ENCODE measurements around the gene UBE2M. TPM values are rescaled to one million over a fixed set of nuclear protein-coding genes. Genes with fewer than 3 reads are reported as not detected.

Gene UBE2M
- total RNA-seq, 2 donors from 2014 or later: 17.1 to 18.9 TPM

- Histone ChIP-seq H3K9me3 (no peaks in the 10 kb centered on the region), H3K4me3 (peak overlapping the region; percentile 65), H3K36me3 (peaks cover 21% of the 10 kb centered on the region), H3K4me1 (ENCODE audit: control insufficient read depth in 1 of 2, low read depth in 2 of 2) (peaks cover 13 to 31% of the 10 kb centered on the region in 2 donors), H3K27me3 (replicated peaks; ENCODE audit: insufficient read depth) (no peaks in the 10 kb centered on the region), H3K27ac (no peak overlapping the region)
- ATAC-seq (ENCODE audit: insufficient number of reproducible peaks, low FRiP score, low read depth): no peak
- DNase-seq (ENCODE audit: low spot score): no peak
- TF ChIP-seq, protein P1, sequence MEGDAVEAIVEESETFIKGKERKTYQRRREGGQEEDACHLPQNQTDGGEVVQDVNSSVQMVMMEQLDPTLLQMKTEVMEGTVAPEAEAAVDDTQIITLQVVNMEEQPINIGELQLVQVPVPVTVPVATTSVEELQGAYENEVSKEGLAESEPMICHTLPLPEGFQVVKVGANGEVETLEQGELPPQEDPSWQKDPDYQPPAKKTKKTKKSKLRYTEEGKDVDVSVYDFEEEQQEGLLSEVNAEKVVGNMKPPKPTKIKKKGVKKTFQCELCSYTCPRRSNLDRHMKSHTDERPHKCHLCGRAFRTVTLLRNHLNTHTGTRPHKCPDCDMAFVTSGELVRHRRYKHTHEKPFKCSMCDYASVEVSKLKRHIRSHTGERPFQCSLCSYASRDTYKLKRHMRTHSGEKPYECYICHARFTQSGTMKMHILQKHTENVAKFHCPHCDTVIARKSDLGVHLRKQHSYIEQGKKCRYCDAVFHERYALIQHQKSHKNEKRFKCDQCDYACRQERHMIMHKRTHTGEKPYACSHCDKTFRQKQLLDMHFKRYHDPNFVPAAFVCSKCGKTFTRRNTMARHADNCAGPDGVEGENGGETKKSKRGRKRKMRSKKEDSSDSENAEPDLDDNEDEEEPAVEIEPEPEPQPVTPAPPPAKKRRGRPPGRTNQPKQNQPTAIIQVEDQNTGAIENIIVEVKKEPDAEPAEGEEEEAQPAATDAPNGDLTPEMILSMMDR (IDR thresholded peaks at IDR 0.05): no peak
Observed at GRCh38 chr19:58514564-58515022, 43.8 kb downstream of the UBE2M start.

DNA sequence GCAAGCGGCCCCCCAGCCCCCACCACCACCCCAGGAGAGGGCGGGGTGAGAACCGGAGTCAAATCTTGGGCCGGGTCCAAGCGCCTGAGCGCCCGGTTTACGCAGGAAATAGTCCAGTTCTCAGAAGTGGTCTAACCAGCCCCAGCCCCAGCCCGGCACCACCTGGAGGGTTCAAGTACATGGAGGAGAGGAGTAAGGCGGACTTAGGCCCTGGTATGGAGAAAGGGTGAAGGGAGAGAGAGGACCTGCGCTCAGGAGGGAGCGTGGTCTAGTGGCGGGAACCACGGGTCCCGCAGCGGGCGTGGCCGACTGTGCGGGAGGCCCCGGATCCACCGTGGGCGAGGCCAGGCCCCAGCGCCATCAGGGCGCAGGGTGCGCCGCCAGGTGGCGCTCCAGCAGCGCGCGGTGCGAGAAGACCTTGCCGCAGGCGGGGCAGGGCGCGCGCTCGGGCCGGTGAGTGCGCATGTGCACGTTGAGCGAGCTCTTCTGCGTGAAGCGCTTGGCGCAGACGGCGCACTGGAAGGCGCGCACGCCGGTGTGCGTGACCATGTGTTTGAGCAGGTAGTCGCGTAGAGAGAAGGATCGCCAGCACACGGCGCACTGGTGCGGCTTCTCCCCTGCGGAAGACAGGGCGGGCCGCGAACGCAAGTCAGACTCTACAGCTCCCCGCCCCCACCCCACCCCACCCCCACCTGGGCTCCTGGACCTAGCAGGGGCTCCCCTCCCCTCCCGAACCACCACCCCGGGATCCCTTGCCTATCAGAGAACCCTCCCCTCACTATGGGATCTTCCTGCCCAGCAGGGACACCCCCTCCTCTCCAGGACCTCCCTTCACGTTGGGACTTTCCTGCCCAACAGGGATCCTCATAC, 44.5 kb downstream of the UBE2M start:
- peak; percentile 44 for ATAC-seq (ENCODE audit: insufficient number of reproducible peaks, low FRiP score, low read depth)
- TF ChIP-seq, protein P1 (IDR thresholded peaks at IDR 0.05): peak; percentile 75
- no peak for DNase-seq (ENCODE audit: low spot score)
- Histone ChIP-seq H3K4me3 (peak overlapping the region; percentile 65), H3K36me3 (peaks cover 21% of the 10 kb centered on the region), H3K27me3 (replicated peaks; ENCODE audit: insufficient read depth) (no peaks in the 10 kb centered on the region), H3K4me1 (ENCODE audit: control insufficient read depth in 1 of 2, low read depth in 2 of 2) (peaks cover 13 to 30% of the 10 kb centered on the region in 2 donors), H3K9me3 (no peaks in the 10 kb centered on the region), H3K27ac (peak overlapping the region; percentile 17 to 47)

- Histone ChIP-seq H3K4me1 (ENCODE audit: control insufficient read depth in 1 of 2, low read depth in 2 of 2) (peaks cover 8 to 23% of the 10 kb centered on the region in 2 donors), H3K27me3 (replicated peaks; ENCODE audit: insufficient read depth) (no peaks in the 10 kb centered on the region), H3K9me3 (no peaks in the 10 kb centered on the region), H3K27ac (peak overlapping the region; percentile 17 to 47), H3K36me3 (peaks cover 21% of the 10 kb centered on the region), H3K4me3 (peak overlapping the region; percentile 65)
- no peak for DNase-seq (ENCODE audit: low spot score)
- TF ChIP-seq, protein P1 (IDR thresholded peaks at IDR 0.05): no peak
- no peak for ATAC-seq (ENCODE audit: insufficient number of reproducible peaks, low FRiP score, low read depth)
Observed at GRCh38 chr19:58513213-58513693, 45.2 kb downstream of the UBE2M start.

- no peak for ATAC-seq (ENCODE audit: insufficient number of reproducible peaks, low FRiP score, low read depth)
- no peak for DNase-seq (ENCODE audit: low spot score)
- TF ChIP-seq, protein P1 (IDR thresholded peaks at IDR 0.05): no peak
- Histone ChIP-seq H3K9me3 (no peaks in the 10 kb centered on the region), H3K27ac (no peak within 1 kb of the TSS), H3K4me3 (no peak within 1 kb of the TSS), H3K4me1 (ENCODE audit: control insufficient read depth in 1 of 2, low read depth in 2 of 2) (peaks cover 0 to 14% of the 10 kb centered on the region in 2 donors), H3K27me3 (replicated peaks; ENCODE audit: insufficient read depth) (no peaks in the 10 kb centered on the region), H3K36me3 (peaks cover 12% of the 10 kb centered on the region)
Observed at GRCh38 chr19:58511353-58512208, 46.8 kb downstream of the UBE2M start, which contains the start of gene SLC27A5. Gene SLC27A5, minus strand, starts transcription at chr19:58511992. Its CDS starts 37 bp downstream, at chr19:58511955.
